T-helper 2 cell treated with Interferon-gamma antibody and Interleukin-4, amounts not matched to agents 100 ng/mL and 5 ng/mL, for 36 hours (primary cell): ENCODE results near the gene UPF1. TPM values are rescaled to one million over a fixed set of nuclear protein-coding genes. Genes with fewer than 3 reads are reported as not detected.

Experiments used
- intact Hi-C: fragments of 100-400 bp; cut with micrococcal nuclease; formaldehyde crosslinking; loops from one replicate; pipeline ENCODE4 v1.15.1; 2023
- total RNA-seq: library from RNA; stranded (reverse); gene quantifications from 2 replicates; pipeline ENCODE4 v1.2.3, GENCODE V29; 2022

The UPF1 gene
- total RNA-seq, 1 donor from 2014 or later, result 100 TPM

GRCh38 chr19:18912933-18913332 is 81.2 kb downstream of the UPF1 start:
- intact Hi-C loops, result no loop called here

- intact Hi-C loops, result no loop called here
These were observed 81.7 kb downstream of the UPF1 start for GRCh38 chr19:18913466-18913865.

GRCh38 chr19:18915639-18916038 is 83.9 kb downstream of the UPF1 start:
- intact Hi-C loops, result loop anchor here (5.0 kb wide), 2 partner anchors 222 to 277 kb away; partner anchors contain the start of genes BORCS8, RFXANK and TMEM161A

- intact Hi-C loops, result loop anchor here (5.0 kb wide), 2 partner anchors 220 to 275 kb away; partner anchors contain the start of genes BORCS8, RFXANK and TMEM161A
These were observed 85.8 kb downstream of the UPF1 start for GRCh38 chr19:18917593-18917992.

Other genes with a start within 250 kb of the UPF1 start
- gene REX1BD, start 243.2 kb upstream of the UPF1 start, total RNA-seq, result 93.8 and 96.1 TPM in 2 replicates
- gene CRLF1, start 225.2 kb upstream of the UPF1 start, total RNA-seq, result not detected in 2 replicates
- gene TMEM59L, start 219.1 kb upstream of the UPF1 start, total RNA-seq, result not detected in 2 replicates
- 10.5 and 11.7 TPM in 2 replicates for gene KLHL26, start 194.9 kb upstream of the UPF1 start, total RNA-seq
- 8.2 and 9.4 TPM in 2 replicates for gene CRTC1, start 148.3 kb upstream of the UPF1 start, total RNA-seq
- not detected in 2 replicates for gene COMP, start 40.7 kb upstream of the UPF1 start, total RNA-seq
- gene CERS1, start 64.2 kb downstream of the UPF1 start, total RNA-seq, result not detected in 2 replicates
- gene COPE, start 87.4 kb downstream of the UPF1 start, total RNA-seq, result 262 TPM in 2 replicates
- gene DDX49, start 87.8 kb downstream of the UPF1 start, total RNA-seq, result 58.7 and 63.4 TPM in 2 replicates
- gene HOMER3, start 109.3 kb downstream of the UPF1 start, total RNA-seq, result not detected in 2 replicates
- gene SUGP2, start 201.6 kb downstream of the UPF1 start, total RNA-seq, result 127 and 133 TPM in 2 replicates
- 38.4 and 39.9 TPM in 2 replicates for gene ARMC6, start 201.6 kb downstream of the UPF1 start, total RNA-seq
- gene SLC25A42, start 232.0 kb downstream of the UPF1 start, total RNA-seq, result 17.4 and 18.6 TPM in 2 replicates